GM19328 (cell line): ENCODE results near the gene TRIM66.

Source experiments
- ATAC-seq: cut with Tn5 transposase; IDR thresholded peaks from one replicate; pipeline ENCODE4 v1.9.1; 2021; ENCODE audit warnings: mild to moderate bottlenecking, moderate library complexity; ENCODE audit not compliant: unreplicated experiment

Gene TRIM66

GRCh38 chr11:8613036-8613435 is 69.4 kb downstream of the TRIM66 start:
- no peak for ATAC-seq

GRCh38 chr11:8612522-8612921 is 69.9 kb downstream of the TRIM66 start:
- no peak for ATAC-seq

GRCh38 chr11:8610532-8611116 is 71.8 kb downstream of the TRIM66 start:
- no peak for ATAC-seq

GRCh38 chr11:8608652-8609051 is 73.8 kb downstream of the TRIM66 start:
- no peak for ATAC-seq

DNA sequence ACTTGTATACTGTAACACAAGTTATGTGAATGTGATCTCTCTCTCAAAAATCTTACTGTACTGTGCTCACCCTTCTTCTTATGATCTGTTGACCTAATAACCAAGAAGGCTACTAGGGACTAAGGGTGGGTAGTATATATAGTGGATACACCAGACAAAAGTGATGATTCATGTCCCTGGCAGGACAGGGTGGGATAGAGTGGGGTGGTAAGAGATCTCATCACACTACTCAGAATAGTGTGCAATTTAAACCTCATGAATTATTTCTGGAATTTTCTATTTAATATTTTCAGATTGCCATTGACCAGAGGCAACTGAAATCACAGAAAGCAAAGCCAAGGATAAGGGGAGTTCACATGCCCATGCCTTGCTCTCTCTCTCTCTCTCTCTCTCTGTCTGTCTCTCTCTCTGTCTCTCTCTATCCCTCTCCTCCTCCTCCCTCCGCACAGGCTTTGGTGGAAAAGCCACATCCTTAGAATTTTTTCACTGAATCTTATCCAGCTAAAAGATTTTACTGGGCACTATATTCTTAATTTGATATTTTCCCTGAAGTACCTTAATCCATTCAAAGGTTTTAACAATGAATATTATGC is 76.4 kb downstream of the TRIM66 start:
- ATAC-seq = no peak

GRCh38 chr11:8604078-8604723 is 78.3 kb downstream of the TRIM66 start:
- no peak for ATAC-seq

- no peak for ATAC-seq
Measured at GRCh38 chr11:8603696-8604077, 78.8 kb downstream of the TRIM66 start.

- ATAC-seq = no peak
Measured at GRCh38 chr11:8601376-8602133, 80.9 kb downstream of the TRIM66 start.

GRCh38 chr11:8598506-8598905 is 84.0 kb downstream of the TRIM66 start:
- ATAC-seq = no peak

- no peak for ATAC-seq
Measured at GRCh38 chr11:8597182-8597581, 85.3 kb downstream of the TRIM66 start.

DNA sequence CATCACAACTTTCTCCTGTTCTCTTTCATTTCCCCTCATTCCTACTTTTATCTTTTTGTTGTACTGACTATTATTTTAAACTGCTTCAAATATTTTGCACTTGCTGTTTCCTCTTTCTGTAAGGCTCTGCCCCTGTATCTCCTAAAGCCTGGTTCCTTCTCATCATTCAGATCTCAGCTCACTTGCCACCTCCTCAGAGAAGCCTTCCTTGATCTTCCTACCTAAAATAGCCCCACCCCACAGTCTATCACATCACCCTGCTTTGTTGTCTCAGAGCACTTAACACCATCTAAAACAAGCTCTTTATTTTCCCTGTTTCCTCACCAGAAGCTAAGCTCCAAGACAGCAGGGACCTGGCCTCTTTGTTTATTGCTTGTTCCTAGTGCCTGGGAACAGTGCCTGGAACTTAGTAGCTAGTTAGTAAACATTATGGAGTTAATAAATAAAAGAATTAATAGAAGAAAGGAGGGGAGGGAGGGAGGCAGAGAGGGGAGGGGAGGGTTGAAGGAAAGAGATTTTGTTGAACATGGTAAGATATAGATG is 85.9 kb downstream of the TRIM66 start:
- ATAC-seq = no peak

GRCh38 chr11:8593935-8594909 is 88.2 kb downstream of the TRIM66 start, which contains the start of gene STK33:
Gene STK33, minus strand, starts transcription at chr11:8594228. Its CDS starts 119,323 bp downstream, at chr11:8474905.
- peak; percentile 91 for ATAC-seq

GRCh38 chr11:8593455-8593854 is 89.0 kb downstream of the TRIM66 start:
- peak; percentile 17 for ATAC-seq

DNA sequence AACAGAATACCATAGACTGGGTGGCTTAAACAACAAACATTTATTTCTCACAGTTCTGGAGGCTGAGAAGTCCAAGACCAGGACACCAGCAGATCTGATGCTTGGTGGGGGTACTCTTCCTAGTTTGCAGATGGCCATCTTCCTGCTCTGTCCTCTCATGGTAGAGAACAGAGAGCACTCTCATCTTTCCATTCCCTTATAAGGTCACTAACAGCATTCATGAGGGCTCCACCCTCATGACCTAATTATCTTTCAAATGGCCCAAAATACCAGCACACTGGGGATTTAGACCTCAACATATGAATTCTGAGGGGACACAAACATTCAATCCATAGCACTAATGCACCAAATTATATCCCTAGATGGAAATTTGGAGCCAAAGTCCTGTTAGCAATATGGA is 94.5 kb downstream of the TRIM66 start:
- ATAC-seq = no peak

GRCh38 chr11:8586805-8587204 is 95.7 kb downstream of the TRIM66 start:
- ATAC-seq = no peak

- no peak for ATAC-seq
Measured at GRCh38 chr11:8586184-8586583, 96.3 kb downstream of the TRIM66 start.

DNA sequence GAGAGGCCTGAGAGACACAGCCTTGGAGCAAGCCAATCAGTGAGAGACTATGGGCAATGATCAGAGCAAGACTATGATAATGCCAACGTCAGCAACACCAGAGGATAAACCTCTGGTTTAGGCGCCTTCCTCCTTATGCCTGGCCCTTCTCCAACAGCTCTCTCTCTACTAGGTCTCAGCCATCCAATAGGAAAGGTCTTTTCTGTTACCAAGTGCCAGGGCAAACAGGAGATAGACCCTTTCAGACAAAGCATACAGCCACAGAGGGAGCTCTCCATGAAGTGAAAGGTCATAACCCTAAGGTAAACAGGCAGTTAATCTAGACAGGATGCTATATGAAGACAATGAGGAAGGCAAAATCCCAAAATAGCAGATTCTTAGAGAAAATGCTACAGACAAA is 98.0 kb downstream of the TRIM66 start:
- no peak for ATAC-seq

GRCh38 chr11:8584082-8584481 is 98.4 kb downstream of the TRIM66 start:
- no peak for ATAC-seq

DNA sequence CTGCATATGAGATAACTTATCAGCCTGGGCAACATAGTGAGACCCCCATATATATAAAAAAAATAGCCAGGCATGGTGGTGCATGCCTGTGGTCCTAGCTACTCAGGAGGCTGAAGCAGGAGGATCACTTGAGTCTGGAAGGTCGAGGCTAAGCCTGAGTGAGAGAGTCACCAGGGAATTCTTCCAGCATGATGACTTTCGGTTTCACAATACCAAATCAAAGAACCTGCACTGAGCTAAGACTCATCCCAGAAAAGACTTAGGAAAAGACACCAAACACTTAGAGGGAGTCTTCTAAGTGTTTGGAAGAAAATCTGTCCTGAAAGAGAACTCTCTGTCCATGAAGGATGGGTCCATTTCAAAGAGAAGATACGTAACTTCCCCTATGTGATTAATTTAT is 101.2 kb downstream of the TRIM66 start:
- ATAC-seq = no peak
